Astrocyte (in vitro differentiated cells and primary cell): ENCODE data around the gene PATJ. TPM values are rescaled to one million over a fixed set of nuclear protein-coding genes. Genes with fewer than 3 reads are reported as not detected.

ENCODE experiments used
- DNase-seq: peaks from one replicate; pipeline ENCODE4 v3.0.0-alpha.2; 2010; ENCODE audit warnings: low read depth
- FAIRE-seq: peaks from 2 replicates; lab custom pipeline; 2011; peaks lifted over from hg19 to GRCh38; lab: Jason Lieb, UNC
- H2AFZ ChIP-seq: 2 replicates; pipeline ENCODE4 v1.6.0; 2012; ENCODE audit warnings: low read depth, low read length, inconsistent platforms
- H3K27ac ChIP-seq: 2 replicates; pipeline ENCODE4 v1.5.1; 2011; ENCODE audit warnings: low read depth, low read length, inconsistent platforms
- H3K27me3 ChIP-seq: 2 replicates; pipeline ENCODE4 v1.6.0; 2011; ENCODE audit warnings: low read length, inconsistent platforms; ENCODE audit not compliant: insufficient read depth
- H3K36me3 ChIP-seq: 2 replicates; pipeline ENCODE4 v1.5.1; 2011; ENCODE audit warnings: low read length, inconsistent platforms; ENCODE audit not compliant: insufficient read depth
- H3K4me1 ChIP-seq: 2 replicates; pipeline ENCODE4 v1.5.1; 2011; ENCODE audit warnings: low read length, inconsistent platforms; ENCODE audit not compliant: insufficient read depth
- H3K4me2 ChIP-seq: 2 replicates; pipeline ENCODE4 v1.6.0; 2012; ENCODE audit warnings: low read length, inconsistent platforms
- H3K4me3 ChIP-seq: 2 replicates; pipeline ENCODE4 v1.5.1; 2011; ENCODE audit warnings: low read depth, mild to moderate bottlenecking, low read length, inconsistent platforms; ENCODE audit not compliant: insufficient read depth
- H3K79me2 ChIP-seq: 2 replicates; pipeline ENCODE4 v1.6.0; 2012; ENCODE audit warnings: mild to moderate bottlenecking, low read length, inconsistent platforms; ENCODE audit not compliant: insufficient read depth
- H3K9ac ChIP-seq: 2 replicates; pipeline ENCODE4 v1.6.0; 2012; ENCODE audit warnings: mild to moderate bottlenecking, low read length, inconsistent platforms
- H3K9me3 ChIP-seq: 2 replicates; pipeline ENCODE4 v1.5.1; 2012; ENCODE audit warnings: low read depth, mild to moderate bottlenecking, low read length, inconsistent platforms; ENCODE audit not compliant: insufficient read depth
- H4K20me1 ChIP-seq: 2 replicates; pipeline ENCODE4 v1.6.0; 2012; ENCODE audit warnings: low read length, inconsistent platforms; ENCODE audit not compliant: insufficient read depth
- H3K27ac Mint-ChIP-seq: one replicate; pipeline ENCODE4 v1.8.0; 2021; ENCODE audit warnings: mild to moderate bottlenecking, mixed read lengths; ENCODE audit not compliant: unreplicated experiment
- H3K27me3 Mint-ChIP-seq: one replicate; pipeline ENCODE4 v1.8.0; 2021; ENCODE audit warnings: low read depth, mixed read lengths; ENCODE audit not compliant: unreplicated experiment
- H3K36me3 Mint-ChIP-seq: one replicate; pipeline ENCODE4 v1.8.0; 2021; ENCODE audit warnings: low read depth, mixed read lengths; ENCODE audit not compliant: unreplicated experiment
- H3K4me1 Mint-ChIP-seq: one replicate; pipeline ENCODE4 v1.8.0; 2021; ENCODE audit warnings: low read depth, mixed read lengths; ENCODE audit not compliant: unreplicated experiment
- H3K4me3 Mint-ChIP-seq: one replicate; pipeline ENCODE4 v1.8.0; 2021; ENCODE audit warnings: mild to moderate bottlenecking, moderate library complexity, mixed read lengths; ENCODE audit not compliant: unreplicated experiment
- H3K9me3 Mint-ChIP-seq: one replicate; pipeline ENCODE4 v1.8.0; 2021; ENCODE audit warnings: mild to moderate bottlenecking, mixed read lengths; ENCODE audit not compliant: unreplicated experiment
- EZH2 ChIP-seq: IDR thresholded peaks from 2 replicates; pipeline ENCODE4 v1.6.1; 2012; ENCODE audit warnings: mild to moderate bottlenecking, low read length, inconsistent platforms; ENCODE audit not compliant: insufficient read depth
- total RNA-seq: library from RNA; stranded (reverse); gene quantifications from 2 replicates; pipeline ENCODE4 v1.2.1, GENCODE V29; 2021
- TF ChIP-seq, protein P1 (sequence below): IDR thresholded peaks from 2 replicates; pipeline ENCODE4 v1.5.1; 2011; ENCODE audit warnings: low read depth, mild to moderate bottlenecking, inconsistent platforms, low read length, moderate library complexity; ENCODE audit not compliant: insufficient read depth

The PATJ gene
- total RNA-seq, 1 donor from 2014 or later: 11.0 TPM

- Mint-ChIP-seq H3K4me1 (peaks cover 3% of the 10 kb centered on the region), H3K9me3 (no peaks in the 10 kb centered on the region), H3K36me3 (no peaks in the 10 kb centered on the region), H3K4me3 (no peak overlapping the region), H3K27me3 (no peaks in the 10 kb centered on the region), H3K27ac (no peak overlapping the region)
- Histone ChIP-seq H2AFZ (no peak overlapping the region), H3K4me1 (no peaks in the 10 kb centered on the region), H3K4me2 (no peak overlapping the region), H3K36me3 (no peaks in the 10 kb centered on the region), H3K9ac (no peak overlapping the region), H4K20me1 (no peaks in the 10 kb centered on the region), H3K27me3 (no peaks in the 10 kb centered on the region), H3K27ac (no peak overlapping the region), H3K4me3 (no peak overlapping the region), H3K9me3 (no peaks in the 10 kb centered on the region), H3K79me2 (no peaks in the 10 kb centered on the region)
- no peak for FAIRE-seq
- no peak for TF ChIP-seq EZH2
- TF ChIP-seq, protein P1, sequence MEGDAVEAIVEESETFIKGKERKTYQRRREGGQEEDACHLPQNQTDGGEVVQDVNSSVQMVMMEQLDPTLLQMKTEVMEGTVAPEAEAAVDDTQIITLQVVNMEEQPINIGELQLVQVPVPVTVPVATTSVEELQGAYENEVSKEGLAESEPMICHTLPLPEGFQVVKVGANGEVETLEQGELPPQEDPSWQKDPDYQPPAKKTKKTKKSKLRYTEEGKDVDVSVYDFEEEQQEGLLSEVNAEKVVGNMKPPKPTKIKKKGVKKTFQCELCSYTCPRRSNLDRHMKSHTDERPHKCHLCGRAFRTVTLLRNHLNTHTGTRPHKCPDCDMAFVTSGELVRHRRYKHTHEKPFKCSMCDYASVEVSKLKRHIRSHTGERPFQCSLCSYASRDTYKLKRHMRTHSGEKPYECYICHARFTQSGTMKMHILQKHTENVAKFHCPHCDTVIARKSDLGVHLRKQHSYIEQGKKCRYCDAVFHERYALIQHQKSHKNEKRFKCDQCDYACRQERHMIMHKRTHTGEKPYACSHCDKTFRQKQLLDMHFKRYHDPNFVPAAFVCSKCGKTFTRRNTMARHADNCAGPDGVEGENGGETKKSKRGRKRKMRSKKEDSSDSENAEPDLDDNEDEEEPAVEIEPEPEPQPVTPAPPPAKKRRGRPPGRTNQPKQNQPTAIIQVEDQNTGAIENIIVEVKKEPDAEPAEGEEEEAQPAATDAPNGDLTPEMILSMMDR: no peak
- DNase-seq: no peak
These were observed 234.3 kb downstream of the PATJ start for GRCh38 chr1:61976566-61976965.

- no peak for DNase-seq
- Histone ChIP-seq H3K4me1 (no peaks in the 10 kb centered on the region), H3K4me3 (no peak overlapping the region), H3K4me2 (no peak overlapping the region), H3K36me3 (no peaks in the 10 kb centered on the region), H4K20me1 (no peaks in the 10 kb centered on the region), H3K9ac (no peak overlapping the region), H3K79me2 (no peaks in the 10 kb centered on the region), H3K9me3 (no peaks in the 10 kb centered on the region), H3K27me3 (no peaks in the 10 kb centered on the region), H3K27ac (no peak overlapping the region), H2AFZ (no peak overlapping the region)
- Mint-ChIP-seq H3K27ac (no peak overlapping the region), H3K4me3 (no peak overlapping the region), H3K9me3 (no peaks in the 10 kb centered on the region), H3K36me3 (no peaks in the 10 kb centered on the region), H3K27me3 (no peaks in the 10 kb centered on the region), H3K4me1 (no peaks in the 10 kb centered on the region)
- FAIRE-seq: no peak
- TF ChIP-seq, protein P1: no peak
- no peak for TF ChIP-seq EZH2
These were observed 236.5 kb downstream of the PATJ start for GRCh38 chr1:61978796-61979195.

DNA sequence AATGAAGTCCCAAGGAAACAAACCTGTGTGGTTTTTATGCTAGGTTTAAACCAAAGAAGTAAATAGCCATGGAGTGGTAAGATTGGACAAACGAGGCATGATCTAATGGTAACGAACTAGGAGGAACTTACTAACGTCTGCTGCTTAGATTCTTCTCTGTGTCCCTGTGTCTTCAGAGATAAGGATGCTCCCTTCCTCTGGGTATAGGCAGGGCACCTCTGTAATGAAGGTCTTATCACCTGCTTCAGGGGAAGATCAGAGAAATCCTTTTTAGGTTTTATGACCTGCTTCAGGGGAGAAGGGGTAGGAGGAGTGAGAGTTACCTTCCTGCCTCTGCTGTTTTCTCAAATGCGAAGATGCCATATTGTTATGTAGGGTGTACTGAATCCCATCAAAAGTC is 237.4 kb downstream of the PATJ start:
- TF ChIP-seq, protein P1: no peak
- TF ChIP-seq EZH2: no peak
- no peak overlapping the region for H3K27ac ChIP-seq

More for the DNA sequence above, 237.4 kb downstream of the PATJ start:
- no peaks in the 10 kb centered on the region for H3K27me3 Mint-ChIP-seq
- no peak overlapping the region for H3K4me3 Mint-ChIP-seq
- Histone ChIP-seq H3K9ac (no peak overlapping the region), H3K36me3 (no peaks in the 10 kb centered on the region), H3K27me3 (no peaks in the 10 kb centered on the region), H3K4me3 (no peak overlapping the region), H3K4me2 (no peak overlapping the region), H2AFZ (no peak overlapping the region), H3K79me2 (no peaks in the 10 kb centered on the region), H3K4me1 (no peaks in the 10 kb centered on the region), H3K9me3 (no peaks in the 10 kb centered on the region), H4K20me1 (no peaks in the 10 kb centered on the region)
- H3K4me1 Mint-ChIP-seq: no peaks in the 10 kb centered on the region
- DNase-seq (no peak), FAIRE-seq (no peak)
- no peak overlapping the region for H3K27ac Mint-ChIP-seq
- H3K9me3 Mint-ChIP-seq: no peaks in the 10 kb centered on the region
- H3K36me3 Mint-ChIP-seq: no peaks in the 10 kb centered on the region
